ENCODE data around the gene RPS4Y2. TPM values are rescaled to one million over a fixed set of nuclear protein-coding genes. Genes with fewer than 3 reads are reported as not detected.

The RPS4Y2 gene
- polyA plus RNA-seq, 3 donors: not detected

DNA sequence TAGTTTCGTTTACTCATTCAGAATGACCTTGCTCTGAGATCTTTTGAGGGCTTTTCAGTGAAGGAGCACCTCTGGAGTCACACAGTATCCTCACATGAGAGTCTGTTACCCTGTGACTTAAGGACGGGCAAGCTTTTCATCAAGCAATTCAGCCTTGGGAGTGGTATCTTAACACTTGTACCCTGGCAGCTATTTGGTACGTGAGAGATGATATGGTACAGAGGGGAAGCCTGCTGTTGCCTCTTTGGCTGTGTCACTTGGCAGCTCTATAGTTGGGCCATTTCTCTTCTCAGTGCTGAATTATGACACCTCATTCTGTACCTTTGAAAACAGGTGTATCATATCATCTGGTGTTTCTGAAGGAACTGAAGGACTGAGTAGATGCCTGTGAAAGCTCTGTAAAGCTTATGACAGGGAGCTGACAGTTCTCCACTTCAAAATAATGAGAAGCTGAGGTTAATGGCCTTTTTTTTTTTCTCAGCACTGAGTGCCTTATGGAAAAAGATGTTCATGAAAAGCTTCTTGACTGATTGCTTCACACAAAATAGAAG is 24.3 kb downstream of the RPS4Y2 start:
- no peaks in the 10 kb centered on the region for H3K27me3 Mint-ChIP-seq (ENCODE audit: low read depth in 3 of 3)
- no peak overlapping the region for H3K4me3 ChIP-seq (replicated peaks in 1 of 3; ENCODE audit: low read depth in 2 of 3, low read length in 3 of 3)

DNA sequence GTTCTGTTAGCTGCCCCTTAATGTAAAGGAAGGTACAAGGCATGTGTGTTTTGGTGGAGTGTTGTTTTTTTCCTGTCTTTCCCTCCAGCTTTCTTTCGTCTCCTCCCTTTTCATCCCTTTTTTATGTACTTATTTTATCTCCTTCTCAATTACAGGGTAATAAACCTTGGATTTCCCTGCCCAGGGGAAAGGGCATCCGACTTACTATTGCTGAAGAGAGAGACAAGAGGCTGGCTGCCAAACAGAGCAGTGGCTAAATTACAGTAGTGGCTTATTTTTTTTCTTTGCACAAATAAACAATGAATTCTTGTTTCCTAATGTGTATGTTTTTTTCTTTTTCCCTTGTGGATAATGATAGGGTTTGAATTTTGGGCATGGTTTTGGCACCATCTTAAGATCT is 24.9 kb downstream of the RPS4Y2 start:
- no peak overlapping the region for H3K9ac ChIP-seq (ENCODE audit: insufficient read depth, low read length, poor library complexity, severe bottlenecking)

More for the DNA sequence above, 24.3 kb downstream of the RPS4Y2 start:
- WGBS (ENCODE audit: insufficient coverage): no CpG with 5 or more reads among the region's 3 CpGs
- peaks cover 0 to 3% of the 10 kb centered on the region in 2 donors for H3K9me3 ChIP-seq (replicated peaks in 1 of 2; ENCODE audit: control insufficient read depth in 1 of 2, insufficient read depth in 1 of 2, low read length in 2 of 2)
- H3K36me3 Mint-ChIP-seq: no peaks in the 10 kb centered on the region
- peaks cover 0 to 3% (median 0%) of the 10 kb centered on the region in 7 donors for H3K9me3 Mint-ChIP-seq
- H3K27ac Mint-ChIP-seq: no peak overlapping the region
- H4K20me1 ChIP-seq (ENCODE audit: insufficient read depth, low read length): no peaks in the 10 kb centered on the region
- H2AFZ ChIP-seq (ENCODE audit: insufficient read depth, low read depth, low read length, poor library complexity, severe bottlenecking): no peak overlapping the region
- TF ChIP-seq, protein P1, sequence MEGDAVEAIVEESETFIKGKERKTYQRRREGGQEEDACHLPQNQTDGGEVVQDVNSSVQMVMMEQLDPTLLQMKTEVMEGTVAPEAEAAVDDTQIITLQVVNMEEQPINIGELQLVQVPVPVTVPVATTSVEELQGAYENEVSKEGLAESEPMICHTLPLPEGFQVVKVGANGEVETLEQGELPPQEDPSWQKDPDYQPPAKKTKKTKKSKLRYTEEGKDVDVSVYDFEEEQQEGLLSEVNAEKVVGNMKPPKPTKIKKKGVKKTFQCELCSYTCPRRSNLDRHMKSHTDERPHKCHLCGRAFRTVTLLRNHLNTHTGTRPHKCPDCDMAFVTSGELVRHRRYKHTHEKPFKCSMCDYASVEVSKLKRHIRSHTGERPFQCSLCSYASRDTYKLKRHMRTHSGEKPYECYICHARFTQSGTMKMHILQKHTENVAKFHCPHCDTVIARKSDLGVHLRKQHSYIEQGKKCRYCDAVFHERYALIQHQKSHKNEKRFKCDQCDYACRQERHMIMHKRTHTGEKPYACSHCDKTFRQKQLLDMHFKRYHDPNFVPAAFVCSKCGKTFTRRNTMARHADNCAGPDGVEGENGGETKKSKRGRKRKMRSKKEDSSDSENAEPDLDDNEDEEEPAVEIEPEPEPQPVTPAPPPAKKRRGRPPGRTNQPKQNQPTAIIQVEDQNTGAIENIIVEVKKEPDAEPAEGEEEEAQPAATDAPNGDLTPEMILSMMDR (IDR thresholded peaks at IDR 0.05): no peak
- no peak overlapping the region for H3K27ac ChIP-seq (ENCODE audit: low read depth in 1 of 2, low read length in 2 of 2)
- DNase-seq: no peak
- no peaks in the 10 kb centered on the region for H3K36me3 ChIP-seq (replicated peaks in 1 of 2; ENCODE audit: control insufficient read depth in 1 of 2, insufficient read depth in 2 of 2, low read length in 2 of 2)
- H3K27me3 ChIP-seq (ENCODE audit: control insufficient read depth in 2 of 2, insufficient read depth in 2 of 2, low read length in 2 of 2): no peaks in the 10 kb centered on the region
- no peaks in the 10 kb centered on the region for H3K79me2 ChIP-seq (ENCODE audit: insufficient read depth, low read length)
- peaks cover 3% of the 10 kb centered on the region for H3K4me1 Mint-ChIP-seq
- no peaks in the 10 kb centered on the region for H3K4me1 ChIP-seq (ENCODE audit: control insufficient read depth in 1 of 2, insufficient read depth in 2 of 2, low read length in 2 of 2)
- intact Hi-C loops (cut with micrococcal nuclease): no loop called here
- H3K4me3 Mint-ChIP-seq: no peak overlapping the region
- no peak overlapping the region for H3K4me2 ChIP-seq (replicated peaks; ENCODE audit: extremely low read depth, low read length, poor library complexity, severe bottlenecking)
- H3K9ac ChIP-seq (ENCODE audit: insufficient read depth, low read length, poor library complexity, severe bottlenecking): no peak overlapping the region

More for the DNA sequence above, 24.9 kb downstream of the RPS4Y2 start:
- Histone ChIP-seq H3K27me3 (ENCODE audit: control insufficient read depth in 2 of 2, insufficient read depth in 2 of 2, low read length in 2 of 2) (no peaks in the 10 kb centered on the region), H3K27ac (ENCODE audit: low read depth in 1 of 2, low read length in 2 of 2) (no peak overlapping the region), H3K4me1 (ENCODE audit: control insufficient read depth in 1 of 2, insufficient read depth in 2 of 2, low read length in 2 of 2) (no peaks in the 10 kb centered on the region), H3K79me2 (ENCODE audit: insufficient read depth, low read length) (no peaks in the 10 kb centered on the region), H3K9me3 (replicated peaks in 1 of 2; ENCODE audit: control insufficient read depth in 1 of 2, insufficient read depth in 1 of 2, low read length in 2 of 2) (no peaks in the 10 kb centered on the region), H2AFZ (ENCODE audit: insufficient read depth, low read depth, low read length, poor library complexity, severe bottlenecking) (no peak overlapping the region), H3K4me3 (replicated peaks in 1 of 3; ENCODE audit: low read depth in 2 of 3, low read length in 3 of 3) (no peak overlapping the region), H3K36me3 (replicated peaks in 1 of 2; ENCODE audit: control insufficient read depth in 1 of 2, insufficient read depth in 2 of 2, low read length in 2 of 2) (no peaks in the 10 kb centered on the region), H4K20me1 (ENCODE audit: insufficient read depth, low read length) (no peaks in the 10 kb centered on the region), H3K4me2 (replicated peaks; ENCODE audit: extremely low read depth, low read length, poor library complexity, severe bottlenecking) (no peak overlapping the region)
- peaks cover 3% of the 10 kb centered on the region for H3K4me1 Mint-ChIP-seq
- intact Hi-C loops (cut with micrococcal nuclease): no loop called here
- H3K9me3 Mint-ChIP-seq: no peaks in the 10 kb centered on the region
- no peak overlapping the region for H3K27ac Mint-ChIP-seq
- no peak for DNase-seq
- no peak overlapping the region for H3K4me3 Mint-ChIP-seq
- H3K36me3 Mint-ChIP-seq: no peaks in the 10 kb centered on the region
- TF ChIP-seq, protein P1 (IDR thresholded peaks at IDR 0.05): no peak
- H3K27me3 Mint-ChIP-seq (ENCODE audit: low read depth in 3 of 3): no peaks in the 10 kb centered on the region
- WGBS (ENCODE audit: insufficient coverage): no CpG with 5 or more reads among the region's 2 CpGs
